ENCODE data around the gene RAMP2.

Gene RAMP2

GRCh38 chr17:42792545-42792944, 31.5 kb downstream of the RAMP2 start:
- no peak for DNase-seq (ENCODE audit: low read depth in 2 of 2)

GRCh38 chr17:42795061-42795460, 34.0 kb downstream of the RAMP2 start:
- no peak for DNase-seq (ENCODE audit: low read depth in 2 of 2)

GRCh38 chr17:42795465-42795864, 34.4 kb downstream of the RAMP2 start:
- no peak for DNase-seq (ENCODE audit: low read depth in 2 of 2)

GRCh38 chr17:42796066-42796758, 35.2 kb downstream of the RAMP2 start:
- no peak for DNase-seq (ENCODE audit: low read depth in 2 of 2)

GRCh38 chr17:42797067-42798007, 36.3 kb downstream of the RAMP2 start:
- no peak for DNase-seq (ENCODE audit: low read depth in 2 of 2)

GRCh38 chr17:42798011-42798382, 37.0 kb downstream of the RAMP2 start:
- DNase-seq (ENCODE audit: low read depth in 2 of 2), result no peak

GRCh38 chr17:42798383-42799380, 37.7 kb downstream of the RAMP2 start, which contains the start of the genes CNTD1 and COA3:
CNTD1 (plus strand) TSS chr17:42798861; CDS start chr17:42799068, 207 bp downstream.
COA3 (minus strand) TSS chr17:42798704; CDS start chr17:42798681, 23 bp downstream.
- DNase-seq (ENCODE audit: low read depth in 2 of 2), result peak; percentile 69 to 71

- no peak for DNase-seq (ENCODE audit: low read depth in 2 of 2)
Observed at GRCh38 chr17:42803074-42803883, 42.3 kb downstream of the RAMP2 start.

- DNase-seq (ENCODE audit: low read depth in 2 of 2), result no peak
Observed at GRCh38 chr17:42804918-42805367, 43.9 kb downstream of the RAMP2 start.

GRCh38 chr17:42806249-42806648, 45.2 kb downstream of the RAMP2 start:
- DNase-seq (ENCODE audit: low read depth in 2 of 2), result no peak

- peak; percentile 48 to 51 for DNase-seq (ENCODE audit: low read depth in 2 of 2)
Observed at GRCh38 chr17:42809250-42809649, 48.2 kb downstream of the RAMP2 start.
